GM18858 (cell line): ENCODE measurements around the gene TTC28.
"Not testable (repeated sequence)": the region's sequence is repeated elsewhere in the genome, so short reads cannot be mapped to it uniquely, and the experiment has no call there.

Experiments
- ATAC-seq: cut with Tn5 transposase; IDR thresholded peaks from one replicate; pipeline ENCODE4 v1.9.1; 2021; ENCODE audit not compliant: unreplicated experiment

TTC28 gene

DNA sequence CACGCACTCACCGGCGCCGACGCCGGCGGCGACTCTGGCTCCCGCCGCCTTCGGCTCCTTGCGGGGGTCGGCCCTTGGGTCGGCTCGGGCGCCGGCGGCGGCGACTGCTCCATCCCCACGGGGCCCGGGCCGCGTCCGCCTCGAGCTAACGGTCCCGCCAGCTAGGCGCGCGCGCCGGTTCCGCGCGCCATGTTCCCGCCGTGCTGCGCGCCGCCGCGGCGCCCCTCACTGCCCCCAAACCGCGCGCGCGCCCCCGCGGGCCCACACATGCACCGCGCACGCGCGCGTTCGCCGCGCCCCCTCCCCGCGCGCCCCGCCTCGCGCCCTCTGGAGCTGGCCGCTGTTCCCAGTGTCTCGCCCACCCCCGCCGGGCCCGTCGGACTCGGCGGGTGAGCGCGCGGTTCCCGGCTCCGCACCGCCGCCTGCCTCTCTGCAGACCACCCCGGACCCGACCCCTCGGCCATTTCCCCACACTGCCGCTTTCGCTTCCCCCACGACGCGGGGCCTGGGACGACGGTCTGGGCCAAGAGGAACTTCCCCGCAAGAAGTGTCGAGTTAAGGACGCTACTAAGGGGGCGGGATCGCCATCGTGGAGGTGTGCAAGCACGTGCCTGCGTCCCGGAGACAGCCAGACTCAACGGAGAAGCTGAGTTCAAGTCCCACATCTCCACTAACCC, at the start of gene TTC28:
Gene TTC28 (minus strand): TSS at position 230 of the 677 bp plus-strand sequence. CDS start 117 bp downstream, at position 113.
- ATAC-seq = not testable (repeated sequence)

DNA sequence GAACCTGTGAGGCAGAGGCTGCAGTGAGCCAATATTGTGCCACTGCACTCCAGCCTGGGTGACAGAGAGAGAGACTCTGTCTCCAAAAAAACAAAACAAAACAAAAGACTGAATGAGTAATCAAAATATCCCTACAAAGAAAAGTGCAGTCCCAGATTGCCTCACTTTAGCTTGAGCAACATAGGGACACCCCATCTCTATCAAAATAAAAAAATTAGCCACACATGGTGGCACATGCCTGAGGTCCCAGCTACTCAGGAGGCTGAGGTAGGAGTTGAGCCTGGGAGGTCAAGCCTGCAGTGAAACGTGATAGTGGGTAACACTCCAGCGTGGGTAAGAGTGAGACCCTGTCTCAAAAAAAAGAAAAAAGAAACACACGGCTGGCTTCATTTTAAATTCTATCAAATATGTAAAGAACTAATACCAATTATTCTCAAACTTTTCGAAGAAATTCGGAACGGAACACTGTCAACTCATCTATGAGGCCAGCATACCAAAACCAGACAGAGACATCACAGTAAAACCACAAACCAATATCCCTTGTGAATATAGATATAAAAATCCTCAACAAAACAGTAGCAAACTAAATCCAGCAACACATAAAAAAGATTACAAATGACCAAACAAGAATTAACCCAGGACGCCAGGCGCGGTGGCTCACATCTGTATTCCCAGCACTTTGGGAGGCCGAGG, 49.1 kb upstream of the TTC28 start:
- no peak for ATAC-seq

DNA sequence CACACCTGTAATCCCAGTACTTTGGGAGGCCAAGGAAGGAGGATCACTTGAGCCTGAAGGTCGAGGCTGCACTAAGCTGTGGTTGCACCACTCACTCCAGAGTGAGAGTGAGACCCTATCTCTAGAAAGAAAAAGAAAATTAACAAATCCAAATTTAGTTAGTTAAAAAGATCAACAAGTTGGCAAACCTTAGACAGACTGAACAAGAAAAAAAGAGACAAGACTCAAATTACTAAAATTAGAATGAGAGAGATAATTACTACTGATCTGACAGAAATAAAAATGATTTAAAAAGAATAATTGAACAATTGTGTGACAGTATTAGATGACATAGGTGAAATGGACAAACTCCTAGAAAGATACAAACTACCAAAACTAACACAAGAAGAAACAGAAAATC, 48.4 kb upstream of the TTC28 start:
- ATAC-seq = no peak

DNA sequence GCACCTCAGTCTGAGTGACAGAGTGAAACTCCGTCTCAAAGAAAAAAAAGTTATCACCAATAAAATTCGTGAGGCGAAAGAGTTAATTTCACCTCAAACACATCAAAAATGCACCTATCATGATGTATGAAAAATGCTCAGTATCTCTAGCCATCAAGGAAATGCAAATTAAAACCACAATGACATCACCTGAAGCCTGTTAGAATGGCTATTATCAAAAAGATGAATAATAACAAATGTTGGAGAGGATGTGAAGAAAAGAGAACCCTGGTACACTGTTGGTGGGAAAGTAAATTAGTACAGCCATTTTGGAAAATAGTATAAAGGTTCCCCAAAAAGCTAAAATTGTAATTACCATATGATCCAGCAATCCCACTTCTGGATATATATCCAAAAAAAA, 38.4 kb upstream of the TTC28 start:
- no peak for ATAC-seq

DNA sequence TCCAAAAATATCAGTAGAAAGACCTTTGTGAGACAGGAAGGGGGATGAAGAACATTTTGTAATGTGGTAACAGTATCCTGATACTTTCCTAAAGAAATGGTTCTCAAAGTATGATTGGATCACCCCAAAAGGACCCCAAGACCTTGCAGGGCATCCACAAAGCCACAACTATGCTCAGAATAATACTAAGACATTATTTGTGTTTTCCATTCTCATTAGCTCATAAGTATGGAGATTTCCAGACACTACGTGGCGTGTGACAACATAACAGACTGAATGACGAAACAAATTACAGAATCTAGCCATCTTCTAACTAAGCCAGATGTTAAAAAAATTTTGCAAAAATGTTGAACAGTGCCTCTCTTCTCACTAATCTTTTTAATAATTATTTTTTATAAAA, 37.0 kb upstream of the TTC28 start:
- no peak for ATAC-seq

DNA sequence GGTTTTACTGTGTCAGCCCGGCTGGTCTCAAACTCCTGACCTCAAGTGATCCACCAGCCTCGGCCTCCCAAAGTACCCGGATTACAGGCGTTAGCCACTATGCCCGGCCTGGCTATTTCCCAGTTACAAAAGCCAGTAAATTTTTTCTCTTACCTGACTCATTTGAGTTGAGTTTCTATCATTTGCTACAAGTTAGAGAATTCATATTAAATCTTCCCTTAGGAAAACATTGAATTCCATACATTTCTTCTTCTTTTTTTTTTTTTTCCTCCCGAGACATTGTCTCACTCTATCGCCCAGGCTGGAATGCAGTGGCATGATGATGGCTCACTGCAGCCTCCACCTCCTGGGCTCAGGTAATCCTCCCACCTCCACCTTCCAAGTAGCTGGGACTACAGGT, 36.0 kb upstream of the TTC28 start:
- ATAC-seq = no peak

DNA sequence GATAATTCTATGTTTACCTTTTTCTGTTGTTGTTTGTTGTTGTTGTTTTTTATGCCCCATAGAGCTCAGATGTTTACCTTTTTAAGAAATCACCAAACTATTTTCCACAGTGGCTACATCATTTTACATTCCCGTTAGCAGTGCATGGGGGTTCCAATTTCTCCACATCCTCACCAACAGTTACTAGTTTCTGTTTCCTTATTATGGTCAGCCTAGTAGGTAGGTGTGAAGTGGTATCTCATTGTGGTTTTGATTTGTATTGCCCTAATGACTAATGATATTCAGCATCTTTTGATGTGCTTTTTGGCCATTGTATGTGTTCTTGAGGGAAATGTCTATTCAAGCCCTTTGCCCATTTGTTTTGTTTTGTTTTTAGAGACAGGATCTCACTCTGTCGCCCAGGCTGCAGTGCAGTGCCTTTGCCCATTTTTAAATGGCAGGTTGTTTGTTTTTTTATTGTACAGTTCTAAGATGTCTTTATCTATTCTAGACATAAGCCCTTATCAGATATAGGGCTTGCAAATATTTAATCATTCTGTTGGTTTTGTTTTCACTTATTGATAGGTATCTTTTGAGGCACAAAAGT, 34.5 kb upstream of the TTC28 start:
- no peak for ATAC-seq

DNA sequence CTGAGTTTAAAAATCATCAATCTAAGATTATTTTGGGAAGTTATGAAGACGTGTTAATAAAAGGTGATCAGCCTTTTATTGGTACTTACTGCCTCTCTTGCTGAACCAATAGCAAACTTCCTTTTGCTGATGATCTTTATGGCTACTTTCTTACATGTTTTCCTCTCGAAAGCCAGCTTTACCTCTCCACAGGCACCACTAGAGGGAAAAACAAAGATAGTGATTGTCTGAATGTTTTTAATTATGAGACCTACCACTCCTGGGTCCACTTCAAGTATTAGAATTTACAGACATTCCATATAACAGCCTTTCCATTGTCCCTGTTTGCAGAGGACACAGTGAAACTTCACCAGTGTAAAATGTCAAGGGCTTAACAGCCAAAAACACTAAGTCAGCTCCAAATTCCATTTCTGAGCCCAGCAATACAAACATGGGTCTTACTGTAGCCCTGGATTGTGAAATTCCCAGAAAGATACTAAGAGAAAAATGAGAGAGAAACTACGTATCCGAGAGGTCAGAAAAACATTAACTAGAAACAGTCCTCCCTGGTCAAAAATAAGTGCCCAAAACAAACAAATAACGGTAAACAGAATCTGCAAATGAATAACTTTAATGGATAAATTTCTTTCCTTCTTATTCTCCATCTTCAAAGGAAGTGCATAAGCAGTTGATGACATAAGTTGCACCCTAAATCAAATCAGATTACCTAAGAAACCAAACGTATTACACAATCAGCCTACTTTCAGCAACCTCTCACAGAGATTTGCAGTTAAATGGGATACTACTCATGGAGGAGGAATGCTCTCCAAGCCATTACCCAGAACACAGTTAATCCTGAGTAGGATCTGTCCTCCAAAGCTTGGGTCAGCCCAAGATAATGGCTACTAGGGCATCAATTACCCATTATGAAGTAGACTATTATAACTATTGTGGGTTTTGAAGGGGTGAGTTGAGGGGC, 32.5 kb upstream of the TTC28 start:
- ATAC-seq = no peak

DNA sequence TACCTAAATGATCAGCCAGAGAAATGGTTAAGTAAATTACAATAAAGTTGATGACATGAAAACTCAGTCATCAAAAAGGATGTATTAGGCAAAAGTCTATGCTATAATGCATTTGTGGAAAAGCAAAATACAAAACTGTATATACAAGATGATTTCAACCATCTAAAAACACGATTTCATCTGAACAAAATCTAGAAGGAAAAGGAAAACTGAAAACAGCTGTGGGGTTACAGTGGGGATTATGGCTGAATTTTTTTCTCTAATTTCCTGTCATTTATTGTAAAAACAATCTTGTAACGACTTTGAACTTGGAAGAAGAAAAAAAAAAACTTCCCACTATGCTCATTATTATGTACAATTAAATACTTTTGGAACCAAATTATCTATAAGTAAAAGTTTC, 31.7 kb upstream of the TTC28 start:
- ATAC-seq = no peak

DNA sequence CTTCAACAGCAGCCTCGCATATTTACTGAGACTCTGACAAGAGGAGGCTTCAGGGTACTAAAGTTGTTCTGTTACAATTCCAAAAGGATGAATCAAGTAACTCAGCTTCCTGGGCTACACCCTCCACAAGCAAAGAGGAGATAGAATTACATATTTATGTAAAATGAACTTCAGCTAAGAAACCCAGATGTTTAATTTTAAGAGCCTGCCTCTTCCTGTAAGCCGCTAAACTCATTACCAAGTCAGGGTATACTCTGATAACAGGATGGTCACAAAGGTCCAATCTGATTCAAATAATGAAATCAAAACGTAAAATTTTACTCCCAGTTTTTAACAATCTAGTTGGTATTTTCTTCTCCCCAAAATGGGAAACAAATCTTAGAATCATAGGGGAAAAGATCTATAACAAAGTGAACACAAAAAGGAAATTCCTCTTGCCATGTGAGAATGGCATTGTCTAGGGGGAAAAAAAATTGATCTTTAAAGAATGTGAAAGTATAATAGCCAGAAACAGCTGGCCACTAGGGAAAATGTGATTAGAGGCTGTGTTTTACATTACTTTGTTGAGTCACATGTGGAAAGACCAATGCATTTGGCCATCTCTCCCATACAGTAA, 31.0 kb upstream of the TTC28 start:
- no peak for ATAC-seq

DNA sequence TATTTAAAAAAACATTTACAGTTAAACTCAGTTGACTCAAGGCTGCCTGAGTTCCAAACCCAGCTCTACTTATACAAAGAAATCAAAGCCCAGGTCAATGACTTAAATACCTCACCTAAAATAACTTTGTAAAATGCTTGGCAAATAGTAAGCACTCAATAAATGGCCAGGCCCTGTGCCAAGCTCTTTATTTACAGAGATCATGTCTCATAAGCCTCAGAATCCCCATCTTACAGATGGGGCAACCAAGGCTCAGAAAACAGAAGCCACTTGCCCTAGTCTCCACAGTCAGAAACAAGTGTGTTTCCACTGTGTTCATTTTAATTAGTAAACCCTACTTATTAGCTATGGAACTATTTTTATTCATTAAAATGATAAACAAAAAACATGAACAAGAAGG, 30.5 kb upstream of the TTC28 start:
- ATAC-seq = no peak

DNA sequence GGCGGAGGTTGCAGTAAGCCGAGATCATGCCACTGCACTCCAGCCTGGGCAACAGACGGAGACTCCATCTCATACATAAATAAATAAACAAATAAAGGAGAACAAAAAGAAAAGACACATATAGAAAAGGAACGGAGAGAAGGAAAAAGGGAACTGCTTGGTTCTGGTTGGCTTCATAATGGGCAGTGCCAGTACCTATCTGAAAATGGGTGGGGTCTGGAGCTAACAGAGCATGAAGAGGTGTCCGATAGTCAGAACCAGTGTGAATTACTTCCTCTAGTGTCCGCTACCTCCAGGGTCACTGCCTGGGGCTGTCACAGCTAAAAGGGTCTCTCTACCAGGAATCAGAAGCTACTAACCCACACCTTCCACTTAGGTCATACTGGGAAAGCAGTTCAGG, 27.2 kb upstream of the TTC28 start:
- ATAC-seq = no peak

DNA sequence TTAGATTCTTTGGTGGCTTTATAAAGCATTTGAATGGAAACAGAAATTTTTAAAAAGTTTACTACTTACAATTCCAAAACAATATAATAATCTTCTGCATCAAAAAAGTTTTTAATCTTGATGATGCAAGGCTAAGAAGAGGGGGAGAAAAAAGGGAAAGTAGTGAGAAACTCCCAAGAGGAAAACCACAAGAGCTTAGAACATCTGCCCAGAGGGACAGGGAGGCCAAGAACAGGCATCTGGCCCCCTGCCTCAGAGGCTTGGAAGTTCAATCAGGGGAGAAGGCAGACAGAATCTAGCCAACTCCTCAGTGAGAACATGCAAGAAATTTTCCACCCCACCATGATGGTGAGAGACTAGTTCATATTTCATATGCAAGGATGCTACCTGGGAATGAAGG, 23.8 kb upstream of the TTC28 start:
- ATAC-seq = no peak

DNA sequence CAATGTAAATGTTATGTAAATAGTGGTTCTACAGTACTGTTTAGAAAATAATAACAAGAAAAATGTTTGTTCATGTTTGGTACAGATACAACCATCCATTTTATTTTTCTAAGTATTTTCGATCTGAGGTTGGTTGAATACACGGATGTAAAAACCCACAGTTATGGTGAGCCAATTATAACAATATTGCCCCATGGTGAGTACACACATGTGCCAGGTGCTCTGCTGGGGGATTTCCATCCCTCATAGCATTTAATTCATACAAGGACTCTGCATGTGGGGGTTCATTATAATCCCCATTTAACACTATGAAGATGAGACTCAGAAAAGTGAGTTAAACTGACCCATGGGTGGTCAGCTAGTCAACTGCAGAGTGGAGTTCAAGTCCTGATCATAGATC, 23.3 kb upstream of the TTC28 start:
- ATAC-seq = no peak

DNA sequence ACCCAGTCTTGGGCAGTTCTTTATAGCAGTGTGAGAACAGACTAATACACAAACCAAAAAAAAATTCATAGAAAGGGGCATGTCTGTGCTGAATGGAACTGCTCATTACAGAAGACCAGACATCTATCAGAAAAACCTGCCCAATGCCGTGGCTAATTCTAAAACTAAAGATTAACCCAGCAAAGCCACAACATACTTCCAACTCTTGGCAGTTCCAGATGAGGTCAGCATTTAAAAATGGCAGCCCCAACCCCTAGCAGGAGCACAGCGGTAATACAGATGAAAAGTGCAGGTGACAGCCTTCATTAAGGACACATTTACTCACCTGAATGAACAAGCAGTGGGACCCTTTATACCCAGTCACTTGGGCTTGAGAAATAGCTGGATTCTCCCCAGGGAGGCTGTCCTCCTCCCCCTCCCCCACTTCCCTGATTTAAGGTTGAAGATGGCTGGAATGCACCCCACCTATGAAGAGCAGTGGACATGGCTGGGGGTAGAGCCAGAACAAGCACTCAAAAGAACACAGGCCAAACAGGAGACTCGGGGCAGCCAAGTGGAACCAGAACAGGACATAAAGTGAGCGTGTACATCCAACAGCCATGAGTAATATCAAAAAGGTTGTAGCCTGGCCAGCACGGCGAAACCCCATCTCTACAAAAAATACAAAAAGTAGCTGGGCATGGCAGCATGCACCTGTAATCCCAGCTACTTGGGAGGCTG, 13.6 kb upstream of the TTC28 start:
- not testable (repeated sequence) for ATAC-seq

DNA sequence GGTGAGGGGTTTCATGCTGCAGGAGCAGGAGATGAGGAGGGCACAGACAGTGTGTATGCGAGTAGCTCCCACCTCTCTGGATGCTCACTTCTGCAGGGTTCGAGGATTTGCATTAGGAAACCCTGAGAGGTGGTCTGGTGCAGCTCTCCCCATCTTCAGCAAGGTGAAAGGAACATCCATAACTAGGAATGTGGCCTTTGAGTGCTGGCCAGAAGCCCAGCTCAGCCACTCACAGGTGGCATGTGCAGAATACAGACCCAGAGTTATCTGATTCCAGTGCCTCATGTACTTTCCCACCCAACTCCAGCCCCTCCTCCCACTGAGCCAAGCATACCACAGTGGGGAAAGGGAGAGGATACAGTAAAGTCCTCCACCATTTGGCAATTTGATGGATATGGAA, 10.2 kb upstream of the TTC28 start:
- ATAC-seq = not testable (repeated sequence)

DNA sequence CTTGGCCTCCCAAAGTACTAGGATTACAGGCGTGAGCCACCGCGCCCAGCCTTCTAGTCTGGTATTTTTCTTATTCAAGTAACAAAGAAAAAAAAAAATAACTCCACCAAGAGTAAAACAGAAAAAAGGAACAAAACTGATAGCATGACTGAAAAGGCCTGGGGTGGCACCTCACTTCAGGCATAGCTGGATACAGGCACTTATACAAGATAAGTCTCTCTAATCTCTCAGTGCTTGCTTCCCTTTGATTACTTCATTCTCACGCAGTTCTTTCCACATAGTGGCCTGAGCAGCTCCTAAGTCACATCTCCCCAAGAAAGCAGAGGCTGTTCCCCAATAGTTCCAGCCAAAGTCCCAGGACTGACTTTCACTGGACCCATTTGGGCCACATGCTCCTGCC, 3.3 kb upstream of the TTC28 start:
- not testable (repeated sequence) for ATAC-seq

DNA sequence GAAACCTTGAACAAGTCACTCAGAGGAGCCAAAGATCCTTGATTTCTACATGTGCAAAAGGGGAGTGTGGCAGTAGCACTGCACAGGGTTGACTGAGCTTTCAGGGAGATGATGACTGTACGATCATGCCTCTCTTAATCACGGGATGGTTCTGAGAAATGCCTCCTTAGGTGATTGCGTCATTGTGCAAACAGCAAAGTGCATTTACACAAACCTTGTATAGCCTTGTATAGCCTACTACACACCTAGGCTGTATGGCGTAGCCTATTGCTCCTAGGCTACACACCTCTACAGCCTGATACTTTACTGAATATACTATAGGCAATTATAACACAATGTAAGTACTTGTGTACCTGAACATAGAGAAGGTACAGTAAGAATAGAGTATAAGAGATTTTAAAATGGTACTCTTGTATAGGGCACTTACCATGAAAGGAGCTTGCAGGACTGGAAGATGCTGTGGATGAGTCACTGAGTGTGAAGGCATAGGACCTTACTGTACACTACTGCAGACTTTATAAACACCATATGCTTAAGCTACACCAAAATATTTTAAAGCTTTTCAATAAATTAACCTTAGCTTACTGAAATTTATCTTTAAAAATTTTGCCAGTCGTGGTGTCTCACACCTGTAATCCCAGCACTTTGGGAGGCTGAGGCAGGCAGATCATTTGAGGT, 1.3 kb upstream of the TTC28 start:
- ATAC-seq = not testable (repeated sequence)

DNA sequence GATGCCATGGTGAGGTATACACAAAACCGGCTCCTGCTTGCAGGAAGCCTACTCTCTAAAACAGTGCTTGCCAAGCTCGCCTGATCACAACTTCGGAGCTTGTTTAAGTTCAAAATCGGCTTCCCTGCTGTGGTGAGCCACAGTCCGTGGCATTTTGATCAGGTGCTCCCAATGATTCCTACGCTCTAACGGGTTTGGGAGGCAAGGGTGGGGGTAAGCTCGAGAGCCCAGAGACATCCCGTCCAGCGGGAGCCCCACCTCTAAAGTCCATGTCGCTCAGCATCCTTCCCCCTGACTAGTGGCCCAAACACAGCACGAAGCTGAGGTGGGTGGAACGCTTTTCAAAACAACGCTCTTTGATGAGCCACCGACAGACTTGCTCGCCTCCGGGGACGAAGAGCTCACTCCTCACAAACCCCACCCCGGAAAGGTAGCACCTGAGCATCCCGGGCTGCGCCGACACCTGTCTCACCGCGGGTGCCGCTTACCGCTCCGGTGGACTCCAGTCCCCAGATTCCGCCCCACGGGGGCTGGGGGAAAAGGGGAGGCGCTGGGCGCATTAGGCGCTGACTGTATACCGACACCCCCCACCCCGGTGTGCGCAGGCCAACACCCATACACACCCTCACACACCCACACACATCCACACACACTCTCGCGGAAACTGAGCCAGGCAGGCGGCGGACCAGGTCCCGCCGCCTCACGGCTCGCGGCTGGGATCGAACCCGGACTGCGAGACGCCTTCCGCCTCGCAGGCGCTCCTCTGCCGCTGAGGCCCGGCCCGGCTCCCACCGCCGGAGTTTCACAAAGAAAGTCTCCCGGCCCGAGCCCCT, 646 bp downstream of the TTC28 start:
- not testable (repeated sequence) for ATAC-seq
